Measurements from ENCODE around the gene VSTM4.

The VSTM4 gene

GRCh38 chr10:49025347-49025983 lies 89.9 kb downstream of the VSTM4 start:
- no peak for DNase-seq (ENCODE audit: low read depth)
- no peak overlapping the region for H3K4me3 ChIP-seq (ENCODE audit: low read length)
- no peak for TF ChIP-seq CTCF (conservative IDR thresholded peaks at IDR 0.05; ENCODE audit: low read length)

- no peak for DNase-seq (ENCODE audit: low read depth)
- H3K4me3 ChIP-seq (ENCODE audit: low read length), result no peak overlapping the region
- TF ChIP-seq CTCF (conservative IDR thresholded peaks at IDR 0.05; ENCODE audit: low read length), result no peak
Measured at GRCh38 chr10:49024484-49024883, 90.8 kb downstream of the VSTM4 start.

GRCh38 chr10:49023752-49024151 lies 91.6 kb downstream of the VSTM4 start:
- H3K4me3 ChIP-seq (ENCODE audit: low read length), result no peak overlapping the region
- DNase-seq (ENCODE audit: low read depth), result peak; percentile 81
- TF ChIP-seq CTCF (conservative IDR thresholded peaks at IDR 0.05; ENCODE audit: low read length), result no peak

GRCh38 chr10:49023071-49023470 lies 92.3 kb downstream of the VSTM4 start:
- H3K4me3 ChIP-seq (ENCODE audit: low read length), result no peak overlapping the region
- DNase-seq (ENCODE audit: low read depth), result no peak
- TF ChIP-seq CTCF (conservative IDR thresholded peaks at IDR 0.05; ENCODE audit: low read length), result no peak

- no peak for DNase-seq (ENCODE audit: low read depth)
Measured at GRCh38 chr10:49021685-49022084, 93.6 kb downstream of the VSTM4 start.

GRCh38 chr10:49015700-49016099 lies 99.6 kb downstream of the VSTM4 start:
- H3K4me3 ChIP-seq (ENCODE audit: low read length), result no peak overlapping the region
- TF ChIP-seq CTCF (conservative IDR thresholded peaks at IDR 0.05; ENCODE audit: low read length), result no peak
- no peak for DNase-seq (ENCODE audit: low read depth)

More at GRCh38 chr10:49021685-49022084, 93.6 kb downstream of the VSTM4 start:
- TF ChIP-seq CTCF (conservative IDR thresholded peaks at IDR 0.05; ENCODE audit: low read length), result no peak
- H3K4me3 ChIP-seq (ENCODE audit: low read length), result no peak overlapping the region

- no peak overlapping the region for H3K4me3 ChIP-seq (ENCODE audit: low read length)
- no peak for DNase-seq (ENCODE audit: low read depth)
- no peak for TF ChIP-seq CTCF (conservative IDR thresholded peaks at IDR 0.05; ENCODE audit: low read length)
Measured at GRCh38 chr10:49012603-49013002, 102.7 kb downstream of the VSTM4 start.
